Measurements from ENCODE around the gene TCHH.

Gene TCHH

GRCh38 chr1:152110365-152110859 is 4.8 kb downstream of the TCHH start:
- peak; percentile 60 for ATAC-seq

GRCh38 chr1:152109998-152110294 is 5.3 kb downstream of the TCHH start:
- no peak for ATAC-seq
- TF ChIP-seq TCF4 (CRISPR knock-in tag; IDR thresholded peaks at IDR 0.05; ENCODE audit: borderline replicate concordance): no peak
- TF ChIP-seq TOX (CRISPR knock-in tag; IDR thresholded peaks at IDR 0.05; ENCODE audit: borderline replicate concordance): no peak
- no peak for TF ChIP-seq ZFP3 (CRISPR knock-in tag; IDR thresholded peaks at IDR 0.05)
- TF ChIP-seq PPARA (CRISPR knock-in tag; IDR thresholded peaks at IDR 0.05; ENCODE audit: borderline replicate concordance): no peak
- TF ChIP-seq CREB5 (CRISPR knock-in tag; IDR thresholded peaks at IDR 0.05; ENCODE audit: low read depth): no peak
- TF ChIP-seq RARB (CRISPR knock-in tag; IDR thresholded peaks at IDR 0.05): no peak
- TF ChIP-seq OSR1 (CRISPR knock-in tag; IDR thresholded peaks at IDR 0.05): no peak
- TF ChIP-seq TSHZ2 (CRISPR knock-in tag; IDR thresholded peaks at IDR 0.05): no peak

More at GRCh38 chr1:152110365-152110859, 4.8 kb downstream of the TCHH start:
- TF ChIP-seq ISL1 (CRISPR knock-in tag; IDR thresholded peaks at IDR 0.05) (no peak), GLIS3 (CRISPR knock-in tag; IDR thresholded peaks at IDR 0.05) (no peak), ESRRG (CRISPR knock-in tag; IDR thresholded peaks at IDR 0.05) (no peak), ZFP30 (CRISPR knock-in tag; IDR thresholded peaks at IDR 0.05) (no peak), TCF4 (CRISPR knock-in tag; IDR thresholded peaks at IDR 0.05; ENCODE audit: borderline replicate concordance) (no peak), ZNF565 (CRISPR knock-in tag; conservative IDR thresholded peaks at IDR 0.05; ENCODE audit: low read depth) (no peak), TOX (CRISPR knock-in tag; IDR thresholded peaks at IDR 0.05; ENCODE audit: borderline replicate concordance) (no peak), PPARA (CRISPR knock-in tag; IDR thresholded peaks at IDR 0.05; ENCODE audit: borderline replicate concordance) (no peak), RARB (CRISPR knock-in tag; IDR thresholded peaks at IDR 0.05) (no peak), TSHZ2 (CRISPR knock-in tag; IDR thresholded peaks at IDR 0.05) (no peak), CSDC2 (CRISPR knock-in tag; IDR thresholded peaks at IDR 0.05) (no peak), POU6F1 (CRISPR knock-in tag; IDR thresholded peaks at IDR 0.05; ENCODE audit: borderline replicate concordance, low read depth) (no peak), CSRNP3 (CRISPR knock-in tag; IDR thresholded peaks at IDR 0.05) (no peak), ZNF70 (CRISPR knock-in tag; IDR thresholded peaks at IDR 0.05) (no peak)

GRCh38 chr1:152109231-152109997 is 5.8 kb downstream of the TCHH start:
- no peak for ATAC-seq
- TF ChIP-seq BACH2 (CRISPR knock-in tag; IDR thresholded peaks at IDR 0.05; ENCODE audit: borderline replicate concordance): no peak
- no peak for TF ChIP-seq ZNF70 (CRISPR knock-in tag; IDR thresholded peaks at IDR 0.05)
- no peak for TF ChIP-seq RARB (CRISPR knock-in tag; IDR thresholded peaks at IDR 0.05)
- TF ChIP-seq ZFP3 (CRISPR knock-in tag; IDR thresholded peaks at IDR 0.05): no peak
- no peak for TF ChIP-seq ZFP30 (CRISPR knock-in tag; IDR thresholded peaks at IDR 0.05)

Measured in SK-N-SH treated with all-trans-retinoic acid at 6 μM for 48 hours (cell line).